T-cell (primary cell): ENCODE measurements around the gene RACK1. TPM values are rescaled to one million over a fixed set of nuclear protein-coding genes. Genes with fewer than 3 reads are reported as not detected.

Experiments used
- ATAC-seq, 4 experiments: fragments of 200-7000 bp in 3 of 4; fragments of 150-1000 bp in 1 of 4; cut with Tn5 transposase; replicated peaks in 1 of 4; 1 replicate in 3 of 4; 2 replicates in 1 of 4; pipeline ENCODE4 v1.10.0; 2021; ENCODE audit warnings: moderate library complexity in 3 of 4, mild to moderate bottlenecking in 2 of 4, moderate number of reproducible peaks in 1 of 4
- CTCF ChIA-PET, 2 donors: fragments of 300-600 bp; sonication (Branson Sonifier 250); formaldehyde crosslinking; loops; one replicate each; lab custom pipeline; 2022; ENCODE audit warnings: antibody characterized with exemption in 2 of 2; lab: Charles Lee
- POLR2A ChIA-PET, 2 donors: fragments of 300-600 bp; sonication (Branson Sonifier 250); formaldehyde crosslinking; loops; one replicate each; lab custom pipeline; 2022; ENCODE audit warnings: antibody characterized with exemption in 2 of 2; lab: Charles Lee
- DNase-seq, 35 experiments: peaks; one replicate each; pipeline versions ENCODE4 v3.0.0 to v3.0.0-alpha.2; 2013 to 2023
- H3K27ac ChIP-seq: one replicate; pipeline ENCODE4 v1.5.1; 2013; ENCODE audit warnings: low read length
- H3K27me3 ChIP-seq, 2 experiments: replicated peaks in 1 of 2; 1 replicate in 1 of 2; 2 replicates in 1 of 2; pipeline versions ENCODE4 v1.6.1 to v1.7.0; 2013; ENCODE audit warnings: low read length in 1 of 2, mixed read lengths in 1 of 2; ENCODE audit not compliant: control insufficient read depth in 2 of 2, insufficient read depth in 2 of 2; ENCODE audit errors: extremely low read depth in 1 of 2
- H3K36me3 ChIP-seq, 2 donors: 1 replicate in 1 of 2; 2 replicates in 1 of 2; pipeline versions ENCODE4 v1.6.1 to v1.7.0; 2013; ENCODE audit warnings: low read length in 1 of 2; ENCODE audit not compliant: control insufficient read depth in 2 of 2, insufficient read depth in 1 of 2; ENCODE audit errors: extremely low read depth in 1 of 2
- H3K4me1 ChIP-seq, 2 experiments: 1 replicate in 1 of 2; 2 replicates in 1 of 2; pipeline versions ENCODE4 v1.6.1 to v1.7.0; 2013; ENCODE audit warnings: low read length in 2 of 2, mixed read lengths in 1 of 2; ENCODE audit not compliant: insufficient read depth in 2 of 2, control insufficient read depth in 1 of 2; ENCODE audit errors: extremely low read depth in 1 of 2
- H3K4me3 ChIP-seq, 2 donors: 1 replicate in 1 of 2; 2 replicates in 1 of 2; pipeline versions ENCODE4 v1.5.1 to v1.7.0; 2013; ENCODE audit warnings: mild to moderate bottlenecking in 2 of 2, low read length in 1 of 2, moderate library complexity in 1 of 2; ENCODE audit not compliant: control insufficient read depth in 1 of 2; ENCODE audit errors: extremely low read depth in 1 of 2
- H3K9me3 ChIP-seq: 2 replicates; pipeline ENCODE4 v1.7.0; 2013
- H3K27ac Mint-ChIP-seq, 2 donors: one replicate each; pipeline ENCODE4 v1.8.0; 2020 to 2021; ENCODE audit warnings: mild to moderate bottlenecking in 2 of 2, mixed read lengths in 2 of 2
- H3K27me3 Mint-ChIP-seq, 2 donors: one replicate each; pipeline ENCODE4 v1.8.0; 2021 to 2022; ENCODE audit warnings: mixed read lengths in 2 of 2
- H3K36me3 Mint-ChIP-seq: one replicate; pipeline ENCODE4 v1.8.0; 2021; ENCODE audit warnings: mixed read lengths
- H3K4me1 Mint-ChIP-seq, 3 donors: one replicate each; pipeline ENCODE4 v1.8.0; 2020 to 2022; ENCODE audit warnings: mixed read lengths in 3 of 3, mild to moderate bottlenecking in 1 of 3
- H3K4me3 Mint-ChIP-seq, 3 donors: one replicate each; pipeline ENCODE4 v1.8.0; 2020 to 2022; ENCODE audit warnings: mild to moderate bottlenecking in 3 of 3, mixed read lengths in 3 of 3, moderate library complexity in 3 of 3
- H3K9me3 Mint-ChIP-seq, 3 donors: one replicate each; pipeline ENCODE4 v1.8.0; 2020 to 2022; ENCODE audit warnings: mixed read lengths in 3 of 3
- WGBS: methylation state at CpG from one replicate; pipeline ENCODE4 v1.1.5; 2013; ENCODE audit warnings: missing lambda C conversion rate; ENCODE audit not compliant: insufficient coverage; 5-methylcytosine and 5-hydroxymethylcytosine counted together
- total RNA-seq, 35 experiments: library from RNA in 6 of 35; stranded (reverse) in 6 of 35; fragments of 120-200 nt in 1 of 35; gene quantifications; one replicate each; pipeline versions ENCODE4 v1.2.1 to v1.2.4 and lab custom pipeline; 2013 to 2026

The RACK1 gene
- total RNA-seq, 5 donors from 2014 or later (not counting 1 experiment from before 2014, with no cell fraction given): 2,132 to 2,437 (median 2,230) TPM

- Mint-ChIP-seq H3K9me3 (no peaks in the 10 kb centered on the region), H3K27me3 (peaks cover 0 to 4% of the 10 kb centered on the region in 2 donors), H3K4me1 (peaks cover 7 to 12% (median 8%) of the 10 kb centered on the region in 3 donors), H3K36me3 (no peaks in the 10 kb centered on the region), H3K27ac (no peak overlapping the region), H3K4me3 (no peak overlapping the region)
- CTCF ChIA-PET: no interaction called here
- H3K27ac ChIP-seq: no peak overlapping the region
- DNase-seq (no peak), ATAC-seq (no peak)
- no peak overlapping the region for H3K4me3 ChIP-seq
- peaks cover 5 to 18% of the 10 kb centered on the region in 2 experiments for H3K27me3 ChIP-seq
- POLR2A ChIA-PET: no interaction called here
- peaks cover 7 to 18% of the 10 kb centered on the region in 2 experiments for H3K4me1 ChIP-seq
- peaks cover 0 to 4% of the 10 kb centered on the region in 2 donors for H3K36me3 ChIP-seq
- H3K9me3 ChIP-seq: no peaks in the 10 kb centered on the region
- WGBS: no CpG with 5 or more reads among the region's 4 CpGs
Observed at GRCh38 chr5:181200816-181201215, 42.9 kb downstream of the RACK1 start.

- Mint-ChIP-seq H3K4me1 (peaks cover 4 to 6% (median 4%) of the 10 kb centered on the region in 3 donors), H3K36me3 (no peaks in the 10 kb centered on the region), H3K27me3 (no peaks in the 10 kb centered on the region), H3K4me3 (no peak overlapping the region), H3K9me3 (no peaks in the 10 kb centered on the region), H3K27ac (no peak overlapping the region)
- Histone ChIP-seq H3K4me1 (peaks cover 2 to 10% of the 10 kb centered on the region in 2 experiments), H3K36me3 (peaks cover 0 to 4% of the 10 kb centered on the region in 2 donors), H3K27me3 (peaks cover 3 to 12% of the 10 kb centered on the region in 2 experiments), H3K4me3 (no peak overlapping the region), H3K27ac (no peak overlapping the region), H3K9me3 (no peaks in the 10 kb centered on the region)
- CTCF ChIA-PET: interaction anchor here in 1 of 2 donors (0.6 kb wide), 1 partner anchor 29 kb away, joined by 6 read pairs; no protein-coding TSS in a partner anchor
- ATAC-seq (no peak), DNase-seq (no peak)
- 78% methylated on average over 10 of the region's 12 CpGs for WGBS
- POLR2A ChIA-PET: no interaction called here
Observed at GRCh38 chr5:181199881-181200638, 43.6 kb downstream of the RACK1 start.

GRCh38 chr5:181198905-181199519 lies 44.7 kb downstream of the RACK1 start:
- H3K36me3 ChIP-seq: peaks cover 0 to 4% of the 10 kb centered on the region in 2 donors
- H3K27ac Mint-ChIP-seq: no peak overlapping the region
- no peaks in the 10 kb centered on the region for H3K9me3 Mint-ChIP-seq
- H3K4me3 ChIP-seq: no peak overlapping the region
- no peaks in the 10 kb centered on the region for H3K27me3 Mint-ChIP-seq
- H3K4me3 Mint-ChIP-seq: no peak overlapping the region
- DNase-seq (no peak), ATAC-seq (no peak)
- ChIA-PET CTCF (interaction anchor here in 1 of 2 donors (0.6 kb wide), 1 partner anchor 28 kb away, joined by 6 read pairs; no protein-coding TSS in a partner anchor), POLR2A (no interaction called here)
- H3K4me1 Mint-ChIP-seq: peaks cover 1 to 2% (median 2%) of the 10 kb centered on the region in 3 donors
- peaks cover 3 to 8% of the 10 kb centered on the region in 2 experiments for H3K27me3 ChIP-seq
- peaks cover 0 to 5% of the 10 kb centered on the region in 2 experiments for H3K4me1 ChIP-seq
- H3K9me3 ChIP-seq: no peaks in the 10 kb centered on the region
- no peaks in the 10 kb centered on the region for H3K36me3 Mint-ChIP-seq
- no peak overlapping the region for H3K27ac ChIP-seq
- 77% methylated on average over 9 of the region's 9 CpGs for WGBS

- H3K27ac ChIP-seq: no peak overlapping the region
- H3K27me3 Mint-ChIP-seq: no peaks in the 10 kb centered on the region
- peaks cover 0 to 3% of the 10 kb centered on the region in 2 experiments for H3K27me3 ChIP-seq
- no peak overlapping the region for H3K4me3 Mint-ChIP-seq
- WGBS: 82% methylated on average over 9 of the region's 12 CpGs
- no peaks in the 10 kb centered on the region for H3K4me1 ChIP-seq
- ChIA-PET POLR2A (no interaction called here), CTCF (no interaction called here)
- no peaks in the 10 kb centered on the region for H3K36me3 Mint-ChIP-seq
- no peaks in the 10 kb centered on the region for H3K9me3 ChIP-seq
- DNase-seq (no peak), ATAC-seq (no peak)
- H3K27ac Mint-ChIP-seq: no peak overlapping the region
- H3K9me3 Mint-ChIP-seq: no peaks in the 10 kb centered on the region
- H3K4me3 ChIP-seq: no peak overlapping the region
- H3K4me1 Mint-ChIP-seq: peaks cover 0 to 5% (median 1%) of the 10 kb centered on the region in 3 donors
- peaks cover 0 to 4% of the 10 kb centered on the region in 2 donors for H3K36me3 ChIP-seq
Observed at GRCh38 chr5:181198106-181198685, 45.5 kb downstream of the RACK1 start.

- no peak overlapping the region for H3K27ac Mint-ChIP-seq
- no peaks in the 10 kb centered on the region for H3K36me3 Mint-ChIP-seq
- no peaks in the 10 kb centered on the region for H3K9me3 Mint-ChIP-seq
- no peak overlapping the region for H3K4me3 Mint-ChIP-seq
- no peaks in the 10 kb centered on the region for H3K9me3 ChIP-seq
- H3K27ac ChIP-seq: no peak overlapping the region
- ChIA-PET CTCF (no interaction called here), POLR2A (interaction anchor here in 1 of 2 donors (0.6 kb wide), 1 partner anchor 55 kb away, joined by 3 read pairs; no protein-coding TSS in a partner anchor)
- no peaks in the 10 kb centered on the region for H3K27me3 ChIP-seq
- H3K27me3 Mint-ChIP-seq: no peaks in the 10 kb centered on the region
- WGBS: 79% methylated on average over 5 of the region's 8 CpGs
- H3K4me1 ChIP-seq: peaks cover under 1 to 5% of the 10 kb centered on the region in 2 experiments
- H3K36me3 ChIP-seq: peaks cover 0 to 4% of the 10 kb centered on the region in 2 donors
- peaks cover 7 to 13% (median 9%) of the 10 kb centered on the region in 3 donors for H3K4me1 Mint-ChIP-seq
- no peak overlapping the region for H3K4me3 ChIP-seq
- DNase-seq (no peak), ATAC-seq (no peak)
Observed at GRCh38 chr5:181197326-181197951, 46.3 kb downstream of the RACK1 start.
